A549 (cell line): ENCODE measurements around the gene SSPN. TPM values are rescaled to one million over a fixed set of nuclear protein-coding genes. Genes with fewer than 3 reads are reported as not detected.

Source experiments
- ATAC-seq, 2 experiments: fragments of 200-7000 bp in 1 of 2; fragments of >200 bp in 1 of 2; cut with Nextera tagmentation in 1 of 2; cut with Tn5 transposase in 1 of 2; 3 replicates each; pipeline versions ENCODE4 v1.8.0 to v1.9.1; 2018 to 2020; ENCODE audit warnings: mild to moderate bottlenecking in 1 of 2, moderate library complexity in 1 of 2
- CTCF ChIA-PET: fragments of 300-600 bp; sonication (Branson Sonifier 250); formaldehyde crosslinking; extraction: SDS; loops from one replicate; lab custom pipeline; 2021; ENCODE audit warnings: antibody characterized with exemption, inconsistent platforms; lab: Yijun Ruan, JAX
- POLR2A ChIA-PET: fragments of 350-600 bp; formaldehyde crosslinking; extraction: SDS; loops from one replicate; lab custom pipeline; 2021; ENCODE audit warnings: antibody characterized with exemption, inconsistent platforms; lab: Yijun Ruan, JAX
- DNase-seq, 2 experiments: peaks; one replicate each; pipeline versions ENCODE4 v3.0.0 to v3.0.0-alpha.2; 2011 to 2016; ENCODE audit warnings: low read depth in 1 of 2, low spot score in 1 of 2
- FAIRE-seq: peaks from 2 replicates; lab custom pipeline; 2011; peaks lifted over from hg19 to GRCh38; lab: Jason Lieb, UNC
- H3K27ac ChIP-seq, 2 experiments: fragments of >200 bp; sonication (Bioruptor Twin); formaldehyde crosslinking; 3 replicates each; pipeline ENCODE4 v1.5.1; 2016 to 2017
- H3K4me1 ChIP-seq: fragments of >200 bp; sonication (Bioruptor Twin); formaldehyde crosslinking; 3 replicates; pipeline ENCODE4 v1.6.1; 2016
- H3K4me2 ChIP-seq: fragments of >200 bp; sonication (Bioruptor Twin); formaldehyde crosslinking; 3 replicates; pipeline ENCODE4 v1.6.1; 2016
- H3K4me3 ChIP-seq: fragments of >200 bp; sonication (Bioruptor Twin); formaldehyde crosslinking; 3 replicates; pipeline ENCODE4 v1.5.1; 2016
- H3K9me3 ChIP-seq: fragments of >200 bp; sonication (Bioruptor Twin); formaldehyde crosslinking; 3 replicates; pipeline ENCODE4 v1.6.1; 2016
- CBX2 ChIP-seq: fragments of 200-600 bp; sonication (generic); IDR thresholded peaks from 2 replicates; pipeline ENCODE4 v1.6.1; 2016; ENCODE audit warnings: low read depth, mild to moderate bottlenecking, borderline replicate concordance
- CEBPB ChIP-seq, 2 experiments: fragments of >200 bp in 1 of 2; sonication (Bioruptor Twin) in 1 of 2; formaldehyde crosslinking in 1 of 2; IDR thresholded peaks; 2 replicates each; pipeline ENCODE4 v1.6.1; 2012 to 2016
- CHD4 ChIP-seq: fragments of 200-600 bp; sonication (generic); IDR thresholded peaks from 2 replicates; pipeline ENCODE4 v1.6.1; 2016; ENCODE audit warnings: antibody characterized with exemption, mild to moderate bottlenecking, borderline replicate concordance
- ESRRA ChIP-seq: fragments of 150-350 bp; IDR thresholded peaks from 2 replicates; pipeline ENCODE4 v1.6.1; 2014; ENCODE audit warnings: mild to moderate bottlenecking, low read length, borderline replicate concordance
- FOSB ChIP-seq: fragments of 250-450 bp; sonication (Bioruptor Pico); IDR thresholded peaks from 2 replicates; pipeline ENCODE4 v1.5.0; 2020; ENCODE audit warnings: mild to moderate bottlenecking, moderate library complexity
- FOSL2 ChIP-seq, 2 experiments: fragments of 450-650 bp in 1 of 2; fragments of >200 bp in 1 of 2; sonication (Bioruptor Twin) in 1 of 2; formaldehyde crosslinking; IDR thresholded peaks; 2 replicates each; pipeline versions ENCODE4 v1.5.0 to v1.6.1; 2016 to 2020; ENCODE audit warnings: mild to moderate bottlenecking in 1 of 2, moderate library complexity in 1 of 2
- HEYL ChIP-seq: fragments of 250-450 bp; sonication (Bioruptor Pico); IDR thresholded peaks from 2 replicates; pipeline ENCODE4 v1.8.0; 2021; ENCODE audit warnings: mild to moderate bottlenecking, moderate library complexity
- HOXA7 ChIP-seq: fragments of 250-450 bp; sonication (Bioruptor Pico); IDR thresholded peaks from 2 replicates; pipeline ENCODE4 v1.5.0; 2020; ENCODE audit warnings: mild to moderate bottlenecking, moderate library complexity
- HOXB5 ChIP-seq: fragments of 250-450 bp; sonication (Bioruptor Pico); IDR thresholded peaks from 2 replicates; pipeline ENCODE4 v1.5.0; 2020; ENCODE audit warnings: mild to moderate bottlenecking, moderate library complexity
- JUN ChIP-seq, 2 experiments: fragments of >200 bp; sonication (Bioruptor Twin); formaldehyde crosslinking; IDR thresholded peaks; 2 replicates in 1 of 2; 3 replicates in 1 of 2; pipeline ENCODE4 v1.6.1; 2016 to 2017
- JUNB ChIP-seq: fragments of >200 bp; sonication (Bioruptor Twin); formaldehyde crosslinking; IDR thresholded peaks from 2 replicates; pipeline ENCODE4 v1.6.1; 2016
- KDM1A ChIP-seq: fragments of 200-600 bp; sonication (generic); IDR thresholded peaks from 2 replicates; pipeline ENCODE4 v1.6.1; 2016; ENCODE audit warnings: low read depth, mild to moderate bottlenecking
- KDM5A ChIP-seq: fragments of 200-600 bp; sonication (generic); IDR thresholded peaks from 2 replicates; pipeline ENCODE4 v1.6.1; 2016; ENCODE audit warnings: antibody characterized with exemption, mild to moderate bottlenecking
- MAZ ChIP-seq: fragments of 150-350 bp; IDR thresholded peaks from 2 replicates; pipeline ENCODE4 v1.6.1; 2014; ENCODE audit warnings: antibody characterized with exemption, low read depth, low read length, borderline replicate concordance
- MYC ChIP-seq: IDR thresholded peaks from 2 replicates; pipeline ENCODE4 v1.6.1; 2012; ENCODE audit warnings: mild to moderate bottlenecking, inconsistent platforms, low read length, improper control_type of control experiment, borderline replicate concordance
- NFE2L2 ChIP-seq: fragments of 150-350 bp; conservative IDR thresholded peaks from 2 replicates; pipeline ENCODE4 v1.6.1; 2014; ENCODE audit warnings: low read length
- NPAS2 ChIP-seq: fragments of 250-450 bp; sonication (Bioruptor Pico); IDR thresholded peaks from 2 replicates; pipeline ENCODE4 v1.8.0; 2022; ENCODE audit warnings: mild to moderate bottlenecking, moderate library complexity, borderline replicate concordance
- PHF8 ChIP-seq: fragments of 200-600 bp; sonication (generic); IDR thresholded peaks from 2 replicates; pipeline ENCODE4 v1.6.1; 2016; ENCODE audit warnings: low read depth, mild to moderate bottlenecking, antibody characterized with exemption, moderate library complexity, borderline replicate concordance
- POLR2A ChIP-seq: IDR thresholded peaks from 2 replicates; pipeline ENCODE4 v1.6.1; 2012; ENCODE audit warnings: mild to moderate bottlenecking, low read length
- TFCP2L1 ChIP-seq: fragments of 250-450 bp; sonication (Bioruptor Pico); IDR thresholded peaks from 2 replicates; pipeline ENCODE4 v1.5.0; 2021; ENCODE audit warnings: mild to moderate bottlenecking
- WGBS: methylation state at CpG from one replicate; pipeline ENCODE4 v1.1.6; 2017; ENCODE audit errors: missing lambda C conversion rate; 5-methylcytosine and 5-hydroxymethylcytosine counted together
- polyA plus RNA-seq, 4 experiments: library from polyadenylated mRNA; depleted of rRNA in 3 of 4; stranded (reverse); fragments of >200 nt; fragmentation: RNase III in 1 of 4; extraction: RNeasy Plus Mini Kit Qiagen cat#74134 plus additional on column Dnase treatment in 1 of 4; gene quantifications; 2 replicates in 3 of 4; 3 replicates in 1 of 4; pipeline ENCODE4 v1.2.3, GENCODE V29; 2011 to 2017
- TF ChIP-seq, protein P1 (sequence below): IDR thresholded peaks from 2 replicates; pipeline ENCODE4 v1.6.1; 2012
- TF ChIP-seq, protein P2 (sequence below): fragments of 450-650 bp; IDR thresholded peaks from 2 replicates; pipeline ENCODE4 v1.6.1; 2014; ENCODE audit warnings: antibody characterized with exemption
- TF ChIP-seq, protein P3 (sequence below): IDR thresholded peaks from 2 replicates; pipeline ENCODE4 v1.6.1; 2012; ENCODE audit warnings: low read depth, borderline replicate concordance
- TF ChIP-seq, protein P4 (sequence below): fragments of 200-600 bp; sonication (generic); IDR thresholded peaks from 2 replicates; pipeline ENCODE4 v1.6.1; 2016; ENCODE audit warnings: antibody characterized with exemption, mild to moderate bottlenecking, moderate library complexity

The SSPN gene
- polyA plus RNA-seq, 2 of the 4 experiments (the other 2 are of a cell fraction), result 0.85 to 2.6 TPM

DNA sequence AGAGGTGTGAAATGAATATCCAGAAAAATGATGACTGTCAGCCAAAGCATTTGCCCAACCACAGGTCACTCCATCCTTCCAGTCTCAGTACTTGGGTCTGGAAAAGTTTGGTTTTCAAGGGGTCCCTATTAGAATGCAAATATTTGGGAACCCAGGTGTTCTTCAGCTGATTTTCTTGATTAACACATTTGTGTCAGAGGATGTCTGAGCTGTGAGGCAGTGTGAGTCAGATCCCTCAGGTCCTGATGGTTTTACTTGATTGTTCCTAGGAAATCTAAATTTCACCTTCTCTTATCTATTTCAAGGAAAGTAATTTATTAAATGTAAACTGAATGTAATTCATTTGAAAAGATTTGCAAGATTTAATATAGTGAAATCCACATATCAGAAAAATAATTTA is 71.5 kb downstream of the SSPN start:
- H3K4me2 ChIP-seq, result no peak overlapping the region
- TF ChIP-seq NPAS2 (CRISPR knock-in tag) (no peak), TFCP2L1 (no peak), KDM1A (no peak), HOXB5 (CRISPR knock-in tag) (no peak), PHF8 (no peak), CBX2 (no peak), FOSB (no peak)
- TF ChIP-seq, protein P1, sequence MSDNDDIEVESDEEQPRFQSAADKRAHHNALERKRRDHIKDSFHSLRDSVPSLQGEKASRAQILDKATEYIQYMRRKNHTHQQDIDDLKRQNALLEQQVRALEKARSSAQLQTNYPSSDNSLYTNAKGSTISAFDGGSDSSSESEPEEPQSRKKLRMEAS, result no peak
- TF ChIP-seq, protein P2, sequence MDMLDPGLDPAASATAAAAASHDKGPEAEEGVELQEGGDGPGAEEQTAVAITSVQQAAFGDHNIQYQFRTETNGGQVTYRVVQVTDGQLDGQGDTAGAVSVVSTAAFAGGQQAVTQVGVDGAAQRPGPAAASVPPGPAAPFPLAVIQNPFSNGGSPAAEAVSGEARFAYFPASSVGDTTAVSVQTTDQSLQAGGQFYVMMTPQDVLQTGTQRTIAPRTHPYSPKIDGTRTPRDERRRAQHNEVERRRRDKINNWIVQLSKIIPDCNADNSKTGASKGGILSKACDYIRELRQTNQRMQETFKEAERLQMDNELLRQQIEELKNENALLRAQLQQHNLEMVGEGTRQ, result no peak
- TF ChIP-seq, all 56 proteins: peak for 0
- no peak overlapping the region for H3K27ac ChIP-seq
- DNase-seq (no peak), ATAC-seq (no peak), FAIRE-seq (no peak)
- ChIA-PET POLR2A (no interaction called here), CTCF (no interaction called here)
- 0 out of 3 replicates have a peak, but pooled peaks cover 2% of the 10 kb centered on the region for H3K9me3 ChIP-seq
- peaks cover 13% of the 10 kb centered on the region for H3K4me1 ChIP-seq
- H3K4me3 ChIP-seq, result no peak overlapping the region

DNA sequence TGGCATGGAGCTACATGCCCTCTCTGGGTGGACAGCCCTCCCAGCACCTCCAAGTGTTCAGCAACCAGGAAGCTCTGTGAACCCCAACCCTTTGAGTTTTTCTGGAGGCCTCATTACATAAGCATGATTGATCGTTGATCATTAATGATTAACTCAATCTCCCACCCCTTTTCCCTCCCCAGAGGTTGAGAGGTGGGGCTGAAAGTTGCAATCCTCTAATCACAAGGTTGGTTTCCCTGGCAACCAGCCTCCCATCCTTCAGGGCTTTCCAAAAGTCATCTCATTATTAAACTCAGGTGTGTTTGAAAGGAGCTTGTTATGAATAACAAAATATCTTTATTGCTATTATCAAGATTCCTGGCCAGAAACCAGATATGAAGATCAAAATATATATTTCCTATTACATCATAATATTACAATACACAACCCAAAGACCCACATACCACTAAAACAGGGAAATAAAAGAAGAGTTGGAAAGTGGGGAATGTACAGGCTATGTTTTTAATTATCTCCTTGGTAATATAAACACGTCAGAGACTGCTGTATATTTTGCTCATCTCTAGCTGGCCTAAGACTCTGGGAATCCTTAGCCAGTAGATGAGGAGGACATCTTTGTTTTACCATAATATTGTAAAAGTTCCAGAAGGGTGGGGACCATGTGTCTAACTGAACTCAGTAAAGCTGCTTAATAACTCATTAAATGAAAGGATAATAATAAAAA is 73.6 kb downstream of the SSPN start:
- CTCF ChIA-PET, result interaction anchor here (1.3 kb wide), 1 partner anchor 383 kb away, joined by 3 read pairs; no protein-coding TSS in a partner anchor
- TF ChIP-seq ESRRA (no peak), JUNB (no peak), HEYL (CRISPR knock-in tag) (no peak), HOXA7 (CRISPR knock-in tag) (no peak), KDM5A (no peak), NFE2L2 (no peak), POLR2A (no peak), CEBPB (IDR thresholded peaks at IDR 0.05) (no peak), JUN (IDR thresholded peaks at IDR 0.05) (no peak), FOSL2 (IDR thresholded peaks at IDR 0.05) (no peak), FOSL2 (CRISPR knock-in tag; IDR thresholded peaks at IDR 0.05) (no peak), MAZ (no peak), CHD4 (no peak), MYC (no peak), TFCP2L1 (no peak)
- TF ChIP-seq, protein P3, sequence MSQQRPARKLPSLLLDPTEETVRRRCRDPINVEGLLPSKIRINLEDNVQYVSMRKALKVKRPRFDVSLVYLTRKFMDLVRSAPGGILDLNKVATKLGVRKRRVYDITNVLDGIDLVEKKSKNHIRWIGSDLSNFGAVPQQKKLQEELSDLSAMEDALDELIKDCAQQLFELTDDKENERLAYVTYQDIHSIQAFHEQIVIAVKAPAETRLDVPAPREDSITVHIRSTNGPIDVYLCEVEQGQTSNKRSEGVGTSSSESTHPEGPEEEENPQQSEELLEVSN, result no peak
- TF ChIP-seq, protein P4, sequence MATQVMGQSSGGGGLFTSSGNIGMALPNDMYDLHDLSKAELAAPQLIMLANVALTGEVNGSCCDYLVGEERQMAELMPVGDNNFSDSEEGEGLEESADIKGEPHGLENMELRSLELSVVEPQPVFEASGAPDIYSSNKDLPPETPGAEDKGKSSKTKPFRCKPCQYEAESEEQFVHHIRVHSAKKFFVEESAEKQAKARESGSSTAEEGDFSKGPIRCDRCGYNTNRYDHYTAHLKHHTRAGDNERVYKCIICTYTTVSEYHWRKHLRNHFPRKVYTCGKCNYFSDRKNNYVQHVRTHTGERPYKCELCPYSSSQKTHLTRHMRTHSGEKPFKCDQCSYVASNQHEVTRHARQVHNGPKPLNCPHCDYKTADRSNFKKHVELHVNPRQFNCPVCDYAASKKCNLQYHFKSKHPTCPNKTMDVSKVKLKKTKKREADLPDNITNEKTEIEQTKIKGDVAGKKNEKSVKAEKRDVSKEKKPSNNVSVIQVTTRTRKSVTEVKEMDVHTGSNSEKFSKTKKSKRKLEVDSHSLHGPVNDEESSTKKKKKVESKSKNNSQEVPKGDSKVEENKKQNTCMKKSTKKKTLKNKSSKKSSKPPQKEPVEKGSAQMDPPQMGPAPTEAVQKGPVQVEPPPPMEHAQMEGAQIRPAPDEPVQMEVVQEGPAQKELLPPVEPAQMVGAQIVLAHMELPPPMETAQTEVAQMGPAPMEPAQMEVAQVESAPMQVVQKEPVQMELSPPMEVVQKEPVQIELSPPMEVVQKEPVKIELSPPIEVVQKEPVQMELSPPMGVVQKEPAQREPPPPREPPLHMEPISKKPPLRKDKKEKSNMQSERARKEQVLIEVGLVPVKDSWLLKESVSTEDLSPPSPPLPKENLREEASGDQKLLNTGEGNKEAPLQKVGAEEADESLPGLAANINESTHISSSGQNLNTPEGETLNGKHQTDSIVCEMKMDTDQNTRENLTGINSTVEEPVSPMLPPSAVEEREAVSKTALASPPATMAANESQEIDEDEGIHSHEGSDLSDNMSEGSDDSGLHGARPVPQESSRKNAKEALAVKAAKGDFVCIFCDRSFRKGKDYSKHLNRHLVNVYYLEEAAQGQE, result no peak
- no peak overlapping the region for H3K4me2 ChIP-seq
- no peak overlapping the region for H3K4me3 ChIP-seq
- no peak for DNase-seq
- FAIRE-seq, result no peak
- peaks cover 34% of the 10 kb centered on the region for H3K4me1 ChIP-seq
- no peak for ATAC-seq
- POLR2A ChIA-PET, result no interaction called here
- WGBS, result 53% methylated on average over 2 of the region's 2 CpGs
- no peak overlapping the region for H3K27ac ChIP-seq
- no peaks in the 10 kb centered on the region for H3K9me3 ChIP-seq
